CD14-positive monocyte (primary cell): ENCODE data around the gene FNIP1. TPM values are rescaled to one million over a fixed set of nuclear protein-coding genes. Genes with fewer than 3 reads are reported as not detected.

Source experiments
- DNase-seq, 3 donors: peaks; one replicate each; pipeline ENCODE4 v3.0.0-alpha.2; 2011 to 2022
- H2AFZ ChIP-seq: 2 replicates; pipeline ENCODE4 v1.6.0; 2012; ENCODE audit warnings: mild to moderate bottlenecking, low read depth, low read length, inconsistent platforms; ENCODE audit not compliant: insufficient read depth, poor library complexity, severe bottlenecking
- H3K27ac ChIP-seq, 2 donors: 1 replicate in 1 of 2; 2 replicates in 1 of 2; pipeline ENCODE4 v1.5.1; 2012 to 2013; ENCODE audit warnings: low read length in 2 of 2, control low read depth in 1 of 2, inconsistent platforms in 1 of 2, low read depth in 1 of 2, mild to moderate bottlenecking in 1 of 2
- H3K27me3 ChIP-seq, 2 donors: one replicate each; pipeline versions ENCODE4 v1.6.0 to v1.6.1; 2011 to 2013; ENCODE audit warnings: low read length in 2 of 2; ENCODE audit not compliant: control insufficient read depth in 2 of 2, insufficient read depth in 2 of 2
- H3K36me3 ChIP-seq, 2 donors: replicated peaks in 1 of 2; 1 replicate in 1 of 2; 2 replicates in 1 of 2; pipeline versions ENCODE4 v1.5.1 to v1.6.1; 2012 to 2013; ENCODE audit warnings: low read length in 2 of 2, control low read depth in 1 of 2, inconsistent platforms in 1 of 2, mild to moderate bottlenecking in 1 of 2; ENCODE audit not compliant: insufficient read depth in 2 of 2, control insufficient read depth in 1 of 2
- H3K4me1 ChIP-seq, 2 donors: 1 replicate in 1 of 2; 2 replicates in 1 of 2; pipeline versions ENCODE4 v1.5.1 to v1.6.1; 2012 to 2013; ENCODE audit warnings: low read length in 2 of 2, control low read depth in 1 of 2, inconsistent platforms in 1 of 2, mild to moderate bottlenecking in 1 of 2, moderate library complexity in 1 of 2; ENCODE audit not compliant: insufficient read depth in 2 of 2, control insufficient read depth in 1 of 2
- H3K4me2 ChIP-seq: replicated peaks from 2 replicates; pipeline ENCODE3; 2012; ENCODE audit warnings: low read length, moderate library complexity, mild to moderate bottlenecking; ENCODE audit not compliant: poor library complexity, severe bottlenecking; ENCODE audit errors: extremely low read depth
- H3K4me3 ChIP-seq, 3 experiments: fragments of 200-600 bp in 1 of 3; sonication (generic) in 1 of 3; replicated peaks in 1 of 3; 1 replicate in 2 of 3; 2 replicates in 1 of 3; pipeline ENCODE4 v1.5.1; 2011 to 2013; ENCODE audit warnings: low read length in 3 of 3, mild to moderate bottlenecking in 3 of 3, control low read depth in 2 of 3, low read depth in 2 of 3, inconsistent platforms in 1 of 3, moderate library complexity in 1 of 3
- H3K79me2 ChIP-seq: 2 replicates; pipeline ENCODE4 v1.6.0; 2012; ENCODE audit warnings: mild to moderate bottlenecking, control low read depth, inconsistent platforms, low read length, moderate library complexity; ENCODE audit not compliant: insufficient read depth
- H3K9ac ChIP-seq: 2 replicates; pipeline ENCODE4 v1.6.0; 2017; ENCODE audit warnings: low read length, mild to moderate bottlenecking; ENCODE audit not compliant: insufficient read depth, poor library complexity, severe bottlenecking
- H3K9me3 ChIP-seq, 2 donors: replicated peaks in 1 of 2; 1 replicate in 1 of 2; 2 replicates in 1 of 2; pipeline versions ENCODE4 v1.5.1 to v1.6.1; 2012 to 2013; ENCODE audit warnings: low read length in 2 of 2, control low read depth in 1 of 2; ENCODE audit not compliant: control insufficient read depth in 1 of 2, insufficient read depth in 1 of 2
- H4K20me1 ChIP-seq: 2 replicates; pipeline ENCODE4 v1.6.0; 2012; ENCODE audit warnings: mild to moderate bottlenecking, low read length, control low read depth, moderate library complexity; ENCODE audit not compliant: insufficient read depth
- H3K27ac Mint-ChIP-seq, 7 donors: one replicate each; pipeline ENCODE4 v1.8.0; 2020; ENCODE audit warnings: mild to moderate bottlenecking in 7 of 7, mixed read lengths in 7 of 7, moderate library complexity in 6 of 7, inconsistent platforms in 2 of 7
- H3K27me3 Mint-ChIP-seq, 3 donors: one replicate each; pipeline ENCODE4 v1.8.0; 2021 to 2022; ENCODE audit warnings: low read depth in 3 of 3, mild to moderate bottlenecking in 3 of 3, mixed read lengths in 3 of 3, moderate library complexity in 3 of 3, inconsistent platforms in 1 of 3
- H3K36me3 Mint-ChIP-seq, 2 donors: one replicate each; pipeline ENCODE4 v1.8.0; 2020; ENCODE audit warnings: mixed read lengths in 2 of 2, inconsistent platforms in 1 of 2, mild to moderate bottlenecking in 1 of 2
- H3K4me1 Mint-ChIP-seq: one replicate; pipeline ENCODE4 v1.8.0; 2020; ENCODE audit warnings: mild to moderate bottlenecking, mixed read lengths
- H3K4me3 Mint-ChIP-seq, 2 donors: one replicate each; pipeline ENCODE4 v1.8.0; 2020; ENCODE audit warnings: mild to moderate bottlenecking in 2 of 2, mixed read lengths in 2 of 2, moderate library complexity in 1 of 2
- H3K9me3 Mint-ChIP-seq, 7 donors: one replicate each; pipeline ENCODE4 v1.8.0; 2020 to 2022; ENCODE audit warnings: mixed read lengths in 7 of 7, mild to moderate bottlenecking in 6 of 7, moderate library complexity in 6 of 7, inconsistent platforms in 2 of 7
- CTCF ChIP-seq: fragments of 200-600 bp; IDR thresholded peaks from one replicate; pipeline ENCODE4 v1.8.0; 2022; ENCODE audit warnings: antibody characterized with exemption, mild to moderate bottlenecking
- WGBS: methylation state at CpG from one replicate; pipeline ENCODE4 v1.1.5; 2013; ENCODE audit warnings: missing lambda C conversion rate; ENCODE audit not compliant: insufficient coverage; 5-methylcytosine and 5-hydroxymethylcytosine counted together
- intact Hi-C, 2 donors: fragments of 100-400 bp; cut with micrococcal nuclease; formaldehyde crosslinking; loops; one replicate each; pipeline versions ENCODE4 v1.15.0 to v1.15.1; 2023
- polyA plus RNA-seq, 3 donors: library from polyadenylated mRNA; depleted of rRNA in 1 of 3; unstranded in 2 of 3; stranded (reverse) in 1 of 3; fragments of 300-500 nt in 2 of 3; fragments of >200 nt in 1 of 3; fragmentation: Illumina TruSeq in 2 of 3; gene quantifications; 1 replicate in 2 of 3; 2 replicates in 1 of 3; pipeline ENCODE4 v1.2.3, GENCODE V29; 2012 to 2021

FNIP1 gene
- polyA plus RNA-seq, 3 donors = 13.6 to 17.3 (median 16.3) TPM

- H2AFZ ChIP-seq = no peak overlapping the region
- no peak overlapping the region for H3K27ac ChIP-seq
- DNase-seq = no peak
- H3K4me2 ChIP-seq = no peak overlapping the region
- no peaks in the 10 kb centered on the region for H4K20me1 ChIP-seq
- H3K27me3 ChIP-seq = no peaks in the 10 kb centered on the region
- H3K9ac ChIP-seq = no peak overlapping the region
- no peak for TF ChIP-seq CTCF
- H3K36me3 ChIP-seq = peaks cover 8 to 19% of the 10 kb centered on the region in 2 donors
- H3K4me3 Mint-ChIP-seq = no peak overlapping the region
- no peak overlapping the region for H3K4me3 ChIP-seq
- H3K4me1 ChIP-seq = peaks cover 11 to 25% of the 10 kb centered on the region in 2 donors
- peaks cover 5% of the 10 kb centered on the region for H3K79me2 ChIP-seq
- intact Hi-C loops = loop anchor here in 1 of 2 donors (5.0 kb wide), 1 partner anchor 153 kb away; no protein-coding TSS in a partner anchor
- H3K9me3 Mint-ChIP-seq = no peaks in the 10 kb centered on the region
- H3K27me3 Mint-ChIP-seq = peaks cover 0 to 1% (median 0%) of the 10 kb centered on the region in 3 donors
- no peaks in the 10 kb centered on the region for H3K9me3 ChIP-seq
- peaks cover 16% of the 10 kb centered on the region for H3K4me1 Mint-ChIP-seq
- H3K27ac Mint-ChIP-seq = no peak overlapping the region
- H3K36me3 Mint-ChIP-seq = peaks cover 10 to 13% of the 10 kb centered on the region in 2 donors
Measured at GRCh38 chr5:131639148-131639547, 157.7 kb downstream of the FNIP1 start.

DNA sequence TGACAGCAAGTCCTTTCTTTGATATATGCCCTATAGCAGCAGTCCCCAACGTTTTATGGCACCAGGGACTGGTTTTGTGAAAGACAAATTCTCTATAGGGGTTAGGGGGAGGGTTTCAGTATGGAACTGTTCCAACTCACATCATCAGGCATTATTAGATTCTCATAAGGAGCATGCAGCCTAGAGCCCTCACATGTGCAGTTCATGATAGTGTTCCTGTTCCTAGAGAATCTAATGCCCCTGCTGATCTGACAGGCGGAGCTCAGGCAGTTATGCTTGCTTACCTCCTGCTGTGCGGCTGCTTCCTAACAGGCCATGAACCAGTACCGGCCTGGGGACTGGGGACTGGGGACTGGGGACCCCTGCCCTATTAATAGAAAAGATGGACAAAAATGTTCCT lies 159.1 kb downstream of the FNIP1 start:
- H3K36me3 ChIP-seq = peaks cover 0 to 8% of the 10 kb centered on the region in 2 donors
- no peak overlapping the region for H3K27ac ChIP-seq
- H3K79me2 ChIP-seq = peaks cover 20% of the 10 kb centered on the region
- Mint-ChIP-seq H3K4me3 (no peak overlapping the region), H3K36me3 (peaks cover 6 to 8% of the 10 kb centered on the region in 2 donors), H3K4me1 (peaks cover 22% of the 10 kb centered on the region), H3K27ac (peak overlapping the region in 1 of 7 donors; percentile 37), H3K9me3 (no peaks in the 10 kb centered on the region), H3K27me3 (no peaks in the 10 kb centered on the region)
- no peak overlapping the region for H3K4me2 ChIP-seq
- intact Hi-C loops = loop anchor here in 1 of 2 donors (5.0 kb wide), 1 partner anchor 155 kb away; no protein-coding TSS in a partner anchor
- TF ChIP-seq CTCF = no peak
- peaks cover 22 to 39% of the 10 kb centered on the region in 2 donors for H3K4me1 ChIP-seq
- no peaks in the 10 kb centered on the region for H4K20me1 ChIP-seq
- no peaks in the 10 kb centered on the region for H3K27me3 ChIP-seq
- H2AFZ ChIP-seq = no peak overlapping the region
- no peak overlapping the region for H3K9ac ChIP-seq
- WGBS = no CpG with 5 or more reads among the region's 4 CpGs
- no peaks in the 10 kb centered on the region for H3K9me3 ChIP-seq
- H3K4me3 ChIP-seq = no peak overlapping the region
- no peak for DNase-seq
